Liver (tissue), 9 donors: ENCODE measurements around the gene FOXN3. TPM values are rescaled to one million over a fixed set of nuclear protein-coding genes. Genes with fewer than 3 reads are reported as not detected.

ENCODE experiments used
- DNase-seq: peaks from one replicate; pipeline ENCODE4 v3.0.0-alpha.2; 2017; ENCODE audit warnings: low spot score
- H3K27ac ChIP-seq, 2 donors: one replicate each; pipeline ENCODE4 v1.7.0; 2013; ENCODE audit warnings: inconsistent platforms in 2 of 2, low read length in 2 of 2, control low read depth in 1 of 2, low read depth in 1 of 2, mild to moderate bottlenecking in 1 of 2
- H3K27me3 ChIP-seq, 4 donors: one replicate each; pipeline versions ENCODE4 v1.6.1 to v1.7.0; 2013; ENCODE audit warnings: low read length in 3 of 4, inconsistent platforms in 1 of 4, mild to moderate bottlenecking in 1 of 4, moderate library complexity in 1 of 4; ENCODE audit not compliant: control insufficient read depth in 4 of 4, insufficient read depth in 4 of 4
- H3K36me3 ChIP-seq, 4 donors: one replicate each; pipeline versions ENCODE4 v1.6.1 to v1.7.0; 2013; ENCODE audit warnings: low read length in 3 of 4, mild to moderate bottlenecking in 3 of 4, low read depth in 1 of 4, moderate library complexity in 1 of 4; ENCODE audit not compliant: control insufficient read depth in 4 of 4, insufficient read depth in 3 of 4
- H3K4me1 ChIP-seq, 4 donors: one replicate each; pipeline versions ENCODE4 v1.6.1 to v1.7.0; 2013; ENCODE audit warnings: low read length in 3 of 4, mild to moderate bottlenecking in 3 of 4, moderate library complexity in 1 of 4; ENCODE audit not compliant: control insufficient read depth in 4 of 4, insufficient read depth in 4 of 4
- H3K4me3 ChIP-seq, 3 donors: one replicate each; pipeline versions ENCODE4 v1.6.1 to v1.7.0; 2013; ENCODE audit warnings: low read length in 3 of 3, control low read depth in 1 of 3, low read depth in 1 of 3, mild to moderate bottlenecking in 1 of 3
- H3K9ac ChIP-seq, 2 donors: one replicate each; pipeline ENCODE4 v1.7.0; 2013; ENCODE audit warnings: low read length in 2 of 2, mild to moderate bottlenecking in 2 of 2, moderate library complexity in 2 of 2, control low read depth in 1 of 2, low read depth in 1 of 2
- H3K9me3 ChIP-seq, 4 donors: one replicate each; pipeline versions ENCODE4 v1.6.1 to v1.7.0; 2013; ENCODE audit warnings: low read length in 3 of 4; ENCODE audit not compliant: control insufficient read depth in 4 of 4
- ATF3 ChIP-seq: IDR thresholded peaks from 2 replicates; pipeline ENCODE4 v1.6.1; 2016; ENCODE audit warnings: antibody characterized with exemption
- EGR1 ChIP-seq, 2 donors: IDR thresholded peaks; 2 replicates each; pipeline ENCODE4 v1.6.1; 2016 to 2018; ENCODE audit warnings: antibody characterized with exemption in 2 of 2, low read depth in 2 of 2
- FOXA2 ChIP-seq: IDR thresholded peaks from 2 replicates; pipeline ENCODE4 v1.6.1; 2016; ENCODE audit warnings: antibody characterized with exemption
- GABPA ChIP-seq, 2 donors: IDR thresholded peaks in 1 of 2; conservative IDR thresholded peaks in 1 of 2; 2 replicates each; pipeline ENCODE4 v1.6.1; 2016; ENCODE audit warnings: antibody characterized with exemption in 2 of 2, mild to moderate bottlenecking in 1 of 2, moderate library complexity in 1 of 2
- HNF4A ChIP-seq, 2 donors: conservative IDR thresholded peaks; 2 replicates each; pipeline ENCODE4 v1.6.1; 2016; ENCODE audit warnings: antibody characterized with exemption in 2 of 2, mild to moderate bottlenecking in 2 of 2
- HNF4G ChIP-seq: IDR thresholded peaks from 2 replicates; pipeline ENCODE4 v1.6.1; 2016; ENCODE audit warnings: antibody characterized with exemption
- JUND ChIP-seq, 2 donors: IDR thresholded peaks; 2 replicates each; pipeline ENCODE4 v1.6.1; 2016; ENCODE audit warnings: antibody characterized with exemption in 2 of 2
- MAX ChIP-seq: IDR thresholded peaks from 2 replicates; pipeline ENCODE4 v1.6.1; 2016; ENCODE audit warnings: antibody characterized with exemption
- RAD21 ChIP-seq, 2 donors: IDR thresholded peaks; 2 replicates each; pipeline ENCODE4 v1.6.1; 2016; ENCODE audit warnings: antibody characterized with exemption in 2 of 2, mild to moderate bottlenecking in 2 of 2
- SP1 ChIP-seq: IDR thresholded peaks from 2 replicates; pipeline ENCODE4 v1.6.1; 2018; ENCODE audit warnings: antibody characterized with exemption, mild to moderate bottlenecking
- TAF1 ChIP-seq: conservative IDR thresholded peaks from 2 replicates; pipeline ENCODE4 v1.6.1; 2016; ENCODE audit warnings: antibody characterized with exemption, mild to moderate bottlenecking
- YY1 ChIP-seq: IDR thresholded peaks from 2 replicates; pipeline ENCODE4 v1.6.1; 2016; ENCODE audit warnings: antibody characterized with exemption, mild to moderate bottlenecking
- ZBTB33 ChIP-seq: IDR thresholded peaks from 2 replicates; pipeline ENCODE4 v1.6.1; 2016; ENCODE audit warnings: antibody characterized with exemption
- WGBS: extraction: QIAGEN DNeasy Blood & Tissue Kit; methylation state at CpG from one replicate; pipeline ENCODE4 v1.1.7; 2013; 5-methylcytosine and 5-hydroxymethylcytosine counted together
- polyA plus RNA-seq, 2 donors: library from polyadenylated mRNA; stranded (reverse) in 1 of 2; unstranded in 1 of 2; fragments of 200-250 nt in 1 of 2; fragments of >200 nt in 1 of 2; fragmentation: Nextera tagmentation in 1 of 2; extraction: Ambion mirVana in 1 of 2; gene quantifications; one replicate each; pipeline versions ENCODE4 v1.2.1 to v1.2.3, GENCODE V29; 2013 to 2015
- total RNA-seq, 2 donors: library from RNA; depleted of rRNA; stranded (reverse); fragments of >200 nt; gene quantifications; one replicate each; pipeline ENCODE4 v1.2.3, GENCODE V29; 2014
- donor health status: healthy.
- donor health status: healthy.
- donor health status: healthy.
- donor health status: healthy.
- donor health status: healthy.

FOXN3 gene
- total and polyA plus RNA-seq, 4 donors: 17.8 to 44.8 (median 35.3) TPM

GRCh38 chr14:89416002-89416995 lies 734 bp downstream of the FOXN3 start:
- H3K4me1 ChIP-seq: peaks cover 0 to 30% (median 16%) of the 10 kb centered on the region in 4 donors
- peak; percentile 100 for DNase-seq

GRCh38 chr14:89415159-89415558 lies 1.9 kb downstream of the FOXN3 start:
- H3K9ac ChIP-seq: peak overlapping the region in 1 of 2 donors; percentile 72
- WGBS: 32% methylated on average over 5 of the region's 5 CpGs
- peak overlapping the region in 1 of 3 donors; percentile 92 for H3K4me3 ChIP-seq
- no peak for DNase-seq
- no peaks in the 10 kb centered on the region for H3K27me3 ChIP-seq
- TF ChIP-seq FOXA2: no peak
- no peak for TF ChIP-seq JUND (IDR thresholded peaks at IDR 0.05)
- no peak for TF ChIP-seq ATF3
- TF ChIP-seq SP1: no peak
- peaks cover 0 to 7% (median 2%) of the 10 kb centered on the region in 4 donors for H3K36me3 ChIP-seq
- no peaks in the 10 kb centered on the region for H3K9me3 ChIP-seq
- H3K27ac ChIP-seq: peak overlapping the region; percentile 91 to 93
- H3K4me1 ChIP-seq: peaks cover under 1 to 24% (median 11%) of the 10 kb centered on the region in 4 donors

More at GRCh38 chr14:89416002-89416995, 734 bp downstream of the FOXN3 start:
- no peaks in the 10 kb centered on the region for H3K27me3 ChIP-seq
- TF ChIP-seq GABPA (IDR thresholded peaks at IDR 0.05 in 1 of 2, conservative IDR thresholded peaks at IDR 0.05 in 1 of 2) (peak in 1 of 2 donors; percentile 9), TAF1 (peak; percentile 30), FOXA2 (no peak), MAX (peak; percentile 6)
- H3K27ac ChIP-seq: peak overlapping the region; percentile 91 to 93
- H3K9me3 ChIP-seq: no peaks in the 10 kb centered on the region
- peak overlapping the region; percentile 31 to 92 (median 70) for H3K4me3 ChIP-seq
- WGBS: under 1% methylated on average over 98 of the region's 98 CpGs
- peaks cover 0 to 5% (median 1%) of the 10 kb centered on the region in 4 donors for H3K36me3 ChIP-seq
- H3K9ac ChIP-seq: peak overlapping the region; percentile 87 to 88

GRCh38 chr14:89411976-89412375 lies 5.1 kb downstream of the FOXN3 start:
- Histone ChIP-seq H3K9ac (no peak overlapping the region), H3K9me3 (no peaks in the 10 kb centered on the region), H3K36me3 (peaks cover 0 to 7% (median 2%) of the 10 kb centered on the region in 4 donors), H3K27me3 (no peaks in the 10 kb centered on the region), H3K27ac (no peak overlapping the region), H3K4me1 (peaks cover 6 to 16% (median 11%) of the 10 kb centered on the region in 4 donors), H3K4me3 (no peak overlapping the region)
- DNase-seq: no peak
- TF ChIP-seq HNF4A (conservative IDR thresholded peaks at IDR 0.05): no peak
- 96% methylated on average over 11 of the region's 11 CpGs for WGBS

- H3K9me3 ChIP-seq: no peaks in the 10 kb centered on the region
- H3K27me3 ChIP-seq: no peaks in the 10 kb centered on the region
- H3K36me3 ChIP-seq: peaks cover 0 to 7% (median 2%) of the 10 kb centered on the region in 4 donors
- TF ChIP-seq HNF4G (no peak), MAX (no peak), HNF4A (conservative IDR thresholded peaks at IDR 0.05) (no peak), YY1 (no peak), ZBTB33 (no peak), RAD21 (IDR thresholded peaks at IDR 0.05) (no peak), SP1 (no peak), ATF3 (no peak), JUND (IDR thresholded peaks at IDR 0.05) (no peak), TAF1 (no peak), EGR1 (IDR thresholded peaks at IDR 0.05; ENCODE audit: low read depth in 2 of 2) (no peak)
- H3K9ac ChIP-seq: no peak overlapping the region
- DNase-seq: no peak
- H3K27ac ChIP-seq: no peak overlapping the region
- peaks cover 4 to 15% (median 9%) of the 10 kb centered on the region in 4 donors for H3K4me1 ChIP-seq
- no peak overlapping the region for H3K4me3 ChIP-seq
- WGBS: 74% methylated on average over 10 of the region's 10 CpGs
These were observed 7.1 kb downstream of the FOXN3 start for GRCh38 chr14:89409961-89410360.
